Ishikawa (cell line): Measurements from ENCODE around the gene PPP1R3C.

Source experiments
- CEBPB ChIP-seq: IDR thresholded peaks from 2 replicates; pipeline ENCODE4 v1.6.1; 2012
- CREB1 ChIP-seq: IDR thresholded peaks from 2 replicates; pipeline ENCODE4 v1.6.1; 2012; ENCODE audit warnings: low read depth
- EP300 ChIP-seq: IDR thresholded peaks from 2 replicates; pipeline ENCODE4 v1.6.1; 2012; ENCODE audit warnings: borderline replicate concordance
- TAF1 ChIP-seq: IDR thresholded peaks from 2 replicates; pipeline ENCODE4 v1.6.1; 2012; ENCODE audit warnings: low read depth, mild to moderate bottlenecking
- TEAD4 ChIP-seq: IDR thresholded peaks from 2 replicates; pipeline ENCODE4 v1.6.1; 2012
- YY1 ChIP-seq: IDR thresholded peaks from 2 replicates; pipeline ENCODE4 v1.6.1; 2012; ENCODE audit warnings: low read depth

- no peak for TF ChIP-seq EP300
- no peak for TF ChIP-seq TAF1
- no peak for TF ChIP-seq TEAD4
- TF ChIP-seq CEBPB = no peak
- TF ChIP-seq CREB1 = no peak
- no peak for TF ChIP-seq YY1
These were observed 10.8 kb upstream of the PPP1R3C start for GRCh38 chr10:91643700-91644099.
